ENCODE results near the gene ADGRG2.

GRCh38 chrX:19064175-19064574 lies 58.1 kb downstream of the ADGRG2 start:
- TF ChIP-seq, protein P1, sequence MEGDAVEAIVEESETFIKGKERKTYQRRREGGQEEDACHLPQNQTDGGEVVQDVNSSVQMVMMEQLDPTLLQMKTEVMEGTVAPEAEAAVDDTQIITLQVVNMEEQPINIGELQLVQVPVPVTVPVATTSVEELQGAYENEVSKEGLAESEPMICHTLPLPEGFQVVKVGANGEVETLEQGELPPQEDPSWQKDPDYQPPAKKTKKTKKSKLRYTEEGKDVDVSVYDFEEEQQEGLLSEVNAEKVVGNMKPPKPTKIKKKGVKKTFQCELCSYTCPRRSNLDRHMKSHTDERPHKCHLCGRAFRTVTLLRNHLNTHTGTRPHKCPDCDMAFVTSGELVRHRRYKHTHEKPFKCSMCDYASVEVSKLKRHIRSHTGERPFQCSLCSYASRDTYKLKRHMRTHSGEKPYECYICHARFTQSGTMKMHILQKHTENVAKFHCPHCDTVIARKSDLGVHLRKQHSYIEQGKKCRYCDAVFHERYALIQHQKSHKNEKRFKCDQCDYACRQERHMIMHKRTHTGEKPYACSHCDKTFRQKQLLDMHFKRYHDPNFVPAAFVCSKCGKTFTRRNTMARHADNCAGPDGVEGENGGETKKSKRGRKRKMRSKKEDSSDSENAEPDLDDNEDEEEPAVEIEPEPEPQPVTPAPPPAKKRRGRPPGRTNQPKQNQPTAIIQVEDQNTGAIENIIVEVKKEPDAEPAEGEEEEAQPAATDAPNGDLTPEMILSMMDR (conservative IDR thresholded peaks at IDR 0.05 in 1 of 2, IDR thresholded peaks at IDR 0.05 in 1 of 2; ENCODE audit: extremely low read depth in 1 of 2, insufficient read depth in 1 of 2, low read depth in 1 of 2, low read length in 2 of 2), result no peak
- TF ChIP-seq EZH2 (IDR thresholded peaks at IDR 0.05; ENCODE audit: borderline replicate concordance, low read length), result no peak
